ENCODE measurements around the gene RYR1. TPM values are rescaled to one million over a fixed set of nuclear protein-coding genes. Genes with fewer than 3 reads are reported as not detected.

RYR1 gene
- polyA plus RNA-seq, 1 of the 3 experiments (the other 2 are of a cell fraction) = under 0.01 TPM

GRCh38 chr19:38508507-38508906 lies 75.0 kb downstream of the RYR1 start (continued):
- TF ChIP-seq REST (IDR thresholded peaks at IDR 0.05; ENCODE audit: low read depth, low read length) (no peak), MEF2A (IDR thresholded peaks at IDR 0.05; ENCODE audit: borderline replicate concordance, low read depth) (no peak), IRF3 (IDR thresholded peaks at IDR 0.05; ENCODE audit: low read depth, low read length) (no peak), EP300 (IDR thresholded peaks at IDR 0.05; ENCODE audit: borderline replicate concordance in 1 of 2, low read depth in 1 of 2, low read length in 1 of 2) (no peak), GABPA (IDR thresholded peaks at IDR 0.05; ENCODE audit: low read depth) (no peak), SMC3 (IDR thresholded peaks at IDR 0.05; ENCODE audit: low read depth, low read length) (no peak)

DNA sequence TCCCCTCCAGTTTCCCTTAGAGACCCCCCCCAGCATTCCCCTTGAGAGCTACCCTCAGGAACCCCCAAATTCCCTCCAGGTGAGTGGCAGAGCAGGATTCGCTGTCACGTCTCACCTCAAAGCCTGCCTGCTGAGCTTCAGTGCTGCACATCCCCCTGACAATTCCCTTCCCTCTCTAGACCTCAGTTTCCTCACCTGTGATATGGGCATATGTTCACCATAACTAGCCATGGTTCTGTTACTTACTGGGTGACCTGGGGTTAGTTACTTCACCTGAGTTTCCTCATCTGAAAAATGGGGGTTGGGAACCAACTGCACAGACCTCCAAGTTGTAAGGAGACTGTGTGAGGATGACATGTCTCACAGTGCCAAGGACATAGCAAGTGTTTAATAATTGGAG lies 75.5 kb downstream of the RYR1 start:
- Histone ChIP-seq H3K27ac (ENCODE audit: low read depth in 2 of 2, low read length in 1 of 2) (no peak overlapping the region), H2AFZ (ENCODE audit: low read depth) (no peak overlapping the region), H3K4me3 (ENCODE audit: low read depth in 2 of 2, low read length in 1 of 2) (no peak overlapping the region), H3K36me3 (replicated peaks in 1 of 2; ENCODE audit: control insufficient read depth in 1 of 2, insufficient read depth in 2 of 2, low read length in 1 of 2) (no peaks in the 10 kb centered on the region), H3K79me2 (ENCODE audit: insufficient read depth) (no peaks in the 10 kb centered on the region), H3K9me3 (no peaks in the 10 kb centered on the region), H3F3A (replicated peaks; ENCODE audit: insufficient read depth) (no peaks in the 10 kb centered on the region), H3K9me2 (no peaks in the 10 kb centered on the region), H3K9ac (no peak overlapping the region), H4K20me1 (ENCODE audit: insufficient read depth) (no peaks in the 10 kb centered on the region), H3K27me3 (ENCODE audit: insufficient read depth) (no peaks in the 10 kb centered on the region; the same call in 1 of the 2 replicates), H3K4me2 (no peak overlapping the region), H3K4me1 (ENCODE audit: control insufficient read depth in 1 of 2, insufficient read depth in 2 of 2, low read depth in 1 of 2, low read length in 1 of 2) (peaks cover 3 to 8% of the 10 kb centered on the region in 2 experiments; a peak in 2 of 4 replicates)
- POLR2A ChIA-PET = no interaction called here
- TF ChIP-seq, protein P1, sequence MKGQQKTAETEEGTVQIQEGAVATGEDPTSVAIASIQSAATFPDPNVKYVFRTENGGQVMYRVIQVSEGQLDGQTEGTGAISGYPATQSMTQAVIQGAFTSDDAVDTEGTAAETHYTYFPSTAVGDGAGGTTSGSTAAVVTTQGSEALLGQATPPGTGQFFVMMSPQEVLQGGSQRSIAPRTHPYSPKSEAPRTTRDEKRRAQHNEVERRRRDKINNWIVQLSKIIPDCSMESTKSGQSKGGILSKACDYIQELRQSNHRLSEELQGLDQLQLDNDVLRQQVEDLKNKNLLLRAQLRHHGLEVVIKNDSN (IDR thresholded peaks at IDR 0.05; ENCODE audit: borderline replicate concordance, low read depth) = no peak
- TF ChIP-seq GATA2 (CRISPR knock-in tag; IDR thresholded peaks at IDR 0.05) (no peak), RXRA (IDR thresholded peaks at IDR 0.05; ENCODE audit: borderline replicate concordance, low read depth) (no peak), JUND (IDR thresholded peaks at IDR 0.05) (no peak), NRF1 (IDR thresholded peaks at IDR 0.05; ENCODE audit: low read depth, low read length) (no peak), FOXM1 (IDR thresholded peaks at IDR 0.05; ENCODE audit: low read depth) (no peak), TAF1 (IDR thresholded peaks at IDR 0.05; ENCODE audit: borderline replicate concordance, low read depth, low read length) (no peak), TEAD4 (IDR thresholded peaks at IDR 0.05; ENCODE audit: borderline replicate concordance, insufficient read depth) (no peak), RFX5 (IDR thresholded peaks at IDR 0.05; ENCODE audit: low read length) (no peak), EP300 (IDR thresholded peaks at IDR 0.05; ENCODE audit: borderline replicate concordance in 1 of 2, low read depth in 1 of 2, low read length in 1 of 2) (no peak), ELF1 (IDR thresholded peaks at IDR 0.05) (no peak)
- TF ChIP-seq, protein P2, sequence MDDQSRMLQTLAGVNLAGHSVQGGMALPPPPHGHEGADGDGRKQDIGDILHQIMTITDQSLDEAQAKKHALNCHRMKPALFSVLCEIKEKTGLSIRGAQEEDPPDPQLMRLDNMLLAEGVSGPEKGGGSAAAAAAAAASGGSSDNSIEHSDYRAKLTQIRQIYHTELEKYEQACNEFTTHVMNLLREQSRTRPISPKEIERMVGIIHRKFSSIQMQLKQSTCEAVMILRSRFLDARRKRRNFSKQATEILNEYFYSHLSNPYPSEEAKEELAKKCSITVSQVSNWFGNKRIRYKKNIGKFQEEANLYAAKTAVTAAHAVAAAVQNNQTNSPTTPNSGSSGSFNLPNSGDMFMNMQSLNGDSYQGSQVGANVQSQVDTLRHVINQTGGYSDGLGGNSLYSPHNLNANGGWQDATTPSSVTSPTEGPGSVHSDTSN (IDR thresholded peaks at IDR 0.05) = no peak
- TF ChIP-seq, protein P3, sequence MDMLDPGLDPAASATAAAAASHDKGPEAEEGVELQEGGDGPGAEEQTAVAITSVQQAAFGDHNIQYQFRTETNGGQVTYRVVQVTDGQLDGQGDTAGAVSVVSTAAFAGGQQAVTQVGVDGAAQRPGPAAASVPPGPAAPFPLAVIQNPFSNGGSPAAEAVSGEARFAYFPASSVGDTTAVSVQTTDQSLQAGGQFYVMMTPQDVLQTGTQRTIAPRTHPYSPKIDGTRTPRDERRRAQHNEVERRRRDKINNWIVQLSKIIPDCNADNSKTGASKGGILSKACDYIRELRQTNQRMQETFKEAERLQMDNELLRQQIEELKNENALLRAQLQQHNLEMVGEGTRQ (IDR thresholded peaks at IDR 0.05; ENCODE audit: borderline replicate concordance, low read depth, low read length) = no peak
- CTCF ChIA-PET = interaction anchor here (0.8 to 3.4 kb wide), 3 partner anchors 35 to 126 kb away, joined by 3 to 14 read pairs (median 3); partner anchors contain the start of gene FAM98C
- WGBS (ENCODE audit: low lambda C conversion rate) = 96% methylated on average over 2 of the region's 2 CpGs
- DNase-seq = no peak

Data from SK-N-SH (cell line).